NCI-H524 treated with DMSO at 0.1 percent for 48 hours (cell line): ENCODE measurements around the gene NPAS2.

Experiments used
- DNase-seq: peaks from one replicate; lab custom pipeline; 2025; lab: John Stamatoyannopoulos, UW

Gene NPAS2

DNA sequence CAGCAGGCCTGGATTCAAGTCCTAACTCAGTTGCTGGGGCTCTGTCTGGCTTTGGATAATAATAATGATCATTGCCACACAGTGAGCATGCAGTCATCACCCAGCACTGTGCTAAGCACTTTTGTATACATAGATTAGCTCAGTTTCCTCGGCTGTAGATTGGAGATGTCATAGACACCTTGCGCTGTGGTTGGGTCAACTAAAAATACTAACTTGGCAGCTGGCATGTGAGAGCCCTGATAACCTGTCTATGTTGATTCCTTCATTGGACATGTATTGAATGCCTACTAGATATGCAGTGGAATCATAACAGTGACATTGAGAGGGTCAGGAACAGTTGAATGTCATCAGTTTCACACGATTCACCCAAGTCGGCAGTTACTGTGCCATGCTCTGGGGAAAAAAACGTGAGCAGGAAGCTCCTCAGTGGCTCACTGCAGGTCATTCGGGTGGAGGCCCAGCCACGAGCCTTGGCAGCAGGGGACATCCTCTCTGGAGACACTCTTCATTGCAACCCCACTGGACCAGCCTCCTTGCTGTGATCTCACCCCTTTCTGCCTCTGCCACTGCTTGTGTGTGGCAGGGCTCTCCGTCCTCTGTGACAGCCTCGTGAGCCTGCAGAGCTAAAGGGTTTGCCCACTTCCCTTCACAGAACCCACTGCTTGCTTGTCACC is 85.3 kb downstream of the NPAS2 start:
- no peak for DNase-seq

GRCh38 chr2:100906131-100906530 is 86.2 kb downstream of the NPAS2 start:
- no peak for DNase-seq

DNA sequence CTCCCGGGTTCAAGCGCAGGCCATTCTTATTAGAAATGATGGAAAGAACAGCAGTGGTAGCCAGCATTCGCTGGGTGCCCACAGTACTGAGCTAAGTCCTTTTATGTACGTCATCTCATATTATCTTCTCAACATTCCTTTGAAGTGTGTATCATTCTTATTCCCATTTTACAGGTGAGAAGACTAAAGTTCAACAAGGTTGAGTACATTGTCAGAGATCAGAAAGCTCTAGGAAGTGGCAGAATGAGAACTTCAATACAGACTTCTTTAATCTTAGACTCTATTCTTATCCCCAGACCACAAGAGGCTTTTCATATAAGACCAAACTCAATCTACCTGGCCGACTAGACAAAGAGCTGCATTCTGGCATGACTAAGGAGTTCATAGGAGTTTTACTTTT is 86.7 kb downstream of the NPAS2 start:
- DNase-seq: no peak

DNA sequence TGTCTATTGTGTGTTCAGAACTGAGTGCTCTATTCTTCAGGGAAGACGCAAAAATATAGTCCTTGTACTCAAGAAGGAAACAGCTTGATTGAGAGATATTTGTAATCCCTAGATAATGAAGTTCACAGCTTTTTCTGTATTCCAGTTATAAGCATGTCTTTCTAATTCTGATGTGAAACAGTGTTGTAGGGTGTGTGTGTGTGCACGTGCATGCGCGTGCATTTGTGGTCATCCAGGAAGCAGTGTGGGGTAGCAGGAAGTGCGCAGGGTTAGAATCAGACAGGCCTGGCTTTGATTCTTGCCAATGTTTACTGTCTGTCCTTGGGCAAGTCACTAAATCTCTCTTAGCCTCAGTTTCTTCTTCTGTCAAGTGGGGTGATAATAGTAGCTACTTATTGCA is 87.9 kb downstream of the NPAS2 start:
- no peak for DNase-seq

DNA sequence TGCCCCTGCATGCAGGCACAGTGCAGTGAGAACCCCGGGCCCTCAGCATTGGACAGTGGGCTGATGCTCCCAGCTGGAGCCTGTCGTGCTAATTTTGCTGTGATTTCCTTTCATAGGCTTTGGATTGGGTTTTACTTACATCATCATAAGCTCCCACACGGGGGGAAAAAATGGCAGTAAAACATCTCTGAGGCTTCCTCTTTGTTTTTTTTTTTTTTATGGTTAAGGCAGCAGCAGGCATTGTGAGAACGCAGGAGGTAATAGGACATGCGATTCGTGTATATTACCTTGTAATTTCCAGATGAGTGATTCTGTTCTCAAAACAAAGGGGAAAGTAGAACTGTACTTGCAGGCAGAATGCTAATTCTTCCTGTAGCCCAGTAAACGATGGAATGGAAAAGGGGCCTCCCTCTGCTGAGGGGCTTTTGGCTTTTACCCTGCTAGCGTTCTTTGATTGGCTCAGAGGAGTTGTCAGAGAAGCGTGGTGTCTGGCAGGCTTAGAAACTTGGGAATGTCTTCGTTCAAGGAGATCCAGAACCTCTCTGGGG is 89.7 kb downstream of the NPAS2 start:
- no peak for DNase-seq

- no peak for DNase-seq
Measured at GRCh38 chr2:100910111-100910510, 90.2 kb downstream of the NPAS2 start.

DNA sequence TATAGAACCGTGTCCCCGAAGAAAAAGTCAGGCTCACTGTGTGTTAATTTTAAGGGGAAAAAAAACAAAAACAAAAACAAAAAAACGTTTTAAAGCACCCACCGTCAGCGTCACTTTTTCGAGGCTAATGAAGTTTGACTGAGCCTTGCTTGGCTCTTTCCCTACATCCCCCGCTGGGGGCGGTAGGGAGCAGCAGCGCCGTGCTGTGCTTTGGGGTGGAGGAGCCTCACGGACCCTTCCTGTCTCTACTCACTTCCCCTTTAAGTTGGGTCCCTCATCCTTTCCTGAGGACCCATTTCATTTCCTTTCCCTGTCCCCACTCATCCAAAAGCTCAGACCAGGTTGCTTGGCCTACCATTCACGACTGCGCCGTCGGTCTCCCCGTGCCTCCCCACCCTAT is 99.4 kb downstream of the NPAS2 start:
- no peak for DNase-seq

GRCh38 chr2:100921685-100922161 is 101.8 kb downstream of the NPAS2 start:
- DNase-seq: no peak

DNA sequence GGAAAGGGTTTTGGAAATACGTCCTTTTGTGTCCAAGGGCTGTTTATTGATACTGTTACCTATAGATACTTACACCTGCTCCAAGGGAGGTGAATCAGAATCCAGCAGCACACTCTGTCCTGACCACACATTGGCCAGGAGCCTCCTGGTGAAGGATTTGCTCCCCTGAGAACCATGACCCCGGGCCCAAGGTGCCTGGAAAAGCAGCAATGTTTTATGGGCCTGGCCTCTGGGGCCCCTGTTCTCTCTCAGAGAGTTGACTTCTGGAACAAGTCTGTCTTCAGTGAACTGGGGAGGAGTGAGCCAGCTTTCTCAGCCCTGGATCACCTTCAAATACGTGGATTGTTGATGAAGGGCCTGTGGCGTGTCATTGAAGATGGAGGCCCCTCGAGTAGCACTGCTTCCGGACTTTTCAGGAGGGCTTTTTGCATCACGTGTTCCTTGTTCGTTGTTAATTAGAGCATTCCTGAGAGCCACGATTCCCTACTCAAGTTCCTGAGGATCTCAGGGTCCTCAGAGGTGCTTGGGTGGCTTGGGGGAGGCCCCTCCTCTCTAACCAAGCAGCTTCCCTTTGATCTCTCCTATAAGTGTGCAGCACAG is 103.6 kb downstream of the NPAS2 start:
- DNase-seq: no peak

GRCh38 chr2:100924122-100924519 is 104.2 kb downstream of the NPAS2 start:
- no peak for DNase-seq

- no peak for DNase-seq
Measured at GRCh38 chr2:100924520-100925451, 104.8 kb downstream of the NPAS2 start.

- DNase-seq: no peak
Measured at GRCh38 chr2:100928235-100928634, 108.3 kb downstream of the NPAS2 start.

- DNase-seq: no peak
Measured at GRCh38 chr2:100929147-100929546, 109.2 kb downstream of the NPAS2 start.

DNA sequence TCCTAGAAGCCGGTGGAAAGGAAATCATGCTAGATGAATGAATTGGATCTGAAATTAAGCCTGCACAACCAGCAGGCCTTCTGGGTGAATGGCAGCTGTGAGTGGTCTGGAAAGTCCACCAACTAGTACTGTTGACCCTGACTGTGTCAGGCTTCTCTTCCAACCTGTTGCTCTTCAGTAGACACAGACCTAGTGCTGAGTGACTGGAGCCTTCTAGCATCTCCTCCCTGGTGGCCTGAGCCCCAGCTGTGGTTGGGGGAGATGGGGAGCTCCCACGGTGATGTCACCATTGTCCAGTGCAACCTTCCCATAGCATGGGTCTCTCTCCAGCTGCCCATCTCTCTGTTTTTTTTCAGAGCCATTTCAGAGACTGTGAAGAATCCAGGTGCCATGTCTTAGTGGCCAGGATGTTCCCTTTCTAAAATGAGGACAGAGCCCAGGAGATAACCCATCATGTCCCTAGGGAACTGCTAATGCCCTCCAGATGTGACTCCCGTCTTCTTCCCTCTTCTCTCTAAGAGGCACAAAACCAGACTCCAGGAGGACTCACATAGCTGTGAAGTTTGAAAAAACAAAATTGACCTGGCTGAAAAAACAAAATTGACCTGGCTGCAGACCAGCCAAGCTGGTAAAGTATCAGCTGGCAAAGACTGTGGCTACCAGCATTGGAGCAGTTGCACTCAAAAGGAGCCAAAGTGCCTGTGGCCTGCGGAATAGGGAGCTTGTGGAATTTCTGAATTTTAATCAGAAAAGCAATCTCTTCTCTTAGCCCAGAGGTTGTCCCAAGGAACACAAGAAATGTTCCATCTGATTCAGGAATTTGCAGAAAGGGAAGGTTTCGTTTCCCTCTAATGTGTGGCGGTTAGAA is 114.8 kb downstream of the NPAS2 start:
- no peak for DNase-seq

- no peak for DNase-seq
Measured at GRCh38 chr2:100935372-100935752, 115.4 kb downstream of the NPAS2 start.

GRCh38 chr2:100936070-100936741 is 116.3 kb downstream of the NPAS2 start:
- no peak for DNase-seq

DNA sequence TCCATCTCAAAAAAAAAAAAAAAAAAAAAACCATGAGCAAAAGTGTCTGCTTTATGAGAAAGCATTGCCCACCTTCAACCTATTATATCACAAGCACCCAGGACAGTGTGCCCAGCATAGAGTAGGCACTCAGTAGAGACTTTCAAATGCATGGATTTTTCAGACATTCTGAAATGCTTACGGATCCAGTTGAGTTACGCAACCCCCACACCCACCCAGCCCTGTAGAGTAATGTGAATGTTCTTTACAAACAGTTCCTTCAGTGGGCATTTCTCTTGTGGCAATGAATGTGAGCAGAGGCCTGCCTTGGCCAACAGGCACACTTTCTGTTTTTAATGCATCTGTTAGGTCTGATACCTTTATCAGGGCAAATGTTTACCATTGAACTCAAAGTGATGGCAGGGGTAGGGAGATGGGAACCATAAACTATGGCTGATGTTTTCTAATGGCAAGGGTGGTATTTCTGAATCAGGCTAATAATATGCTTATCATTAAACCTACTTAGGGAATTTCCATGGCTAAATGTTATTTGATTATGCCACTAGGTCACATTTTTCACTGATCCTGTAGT is 117.1 kb downstream of the NPAS2 start:
- DNase-seq: no peak

DNA sequence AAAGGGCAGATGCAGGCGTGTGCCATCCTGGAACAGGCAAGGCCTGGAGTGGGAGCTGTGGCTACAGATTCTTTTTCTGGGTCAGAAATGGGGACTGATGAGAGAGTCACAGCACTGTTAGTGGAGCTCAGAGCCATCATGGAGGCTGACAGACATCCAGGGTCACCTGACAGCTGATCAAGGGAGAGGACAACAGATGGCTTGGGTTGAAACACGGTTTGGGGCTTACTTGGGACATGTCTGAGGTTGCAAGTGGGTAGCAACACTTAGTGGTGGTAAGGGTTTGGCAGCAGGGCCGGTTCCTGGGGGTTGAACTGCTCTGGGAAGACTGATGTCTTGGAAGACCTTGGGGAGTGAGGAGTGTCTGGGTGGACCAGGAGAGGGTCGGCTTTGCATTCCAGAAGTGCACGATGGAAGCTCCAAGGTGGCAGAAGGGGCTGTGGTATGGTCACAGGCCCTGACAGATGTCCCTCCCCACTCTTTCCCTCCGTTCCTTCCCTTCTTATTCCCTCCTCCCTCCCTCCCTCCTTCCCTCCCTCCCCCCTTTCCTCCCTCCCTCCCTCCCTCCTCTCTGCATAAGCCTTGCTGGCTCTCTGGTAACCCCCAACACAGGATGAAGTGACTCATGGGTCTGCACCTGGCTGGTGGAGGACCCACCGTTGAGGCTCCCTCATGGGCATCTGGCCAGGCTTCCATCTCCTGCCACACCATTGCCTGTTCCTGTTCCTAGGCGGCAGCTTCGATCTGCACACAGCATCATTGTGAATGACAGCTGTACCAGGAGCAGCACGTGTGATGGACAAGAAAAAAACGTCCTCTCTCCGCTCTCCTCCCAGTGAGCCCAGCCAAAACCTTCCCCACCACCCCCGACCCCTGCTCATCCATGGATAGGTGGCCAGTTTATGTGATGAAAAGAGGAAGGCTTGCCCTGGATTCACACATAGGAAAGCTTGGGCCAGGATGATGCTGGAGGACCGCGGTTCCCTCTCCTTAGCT is 118.4 kb downstream of the NPAS2 start:
- DNase-seq: no peak

DNA sequence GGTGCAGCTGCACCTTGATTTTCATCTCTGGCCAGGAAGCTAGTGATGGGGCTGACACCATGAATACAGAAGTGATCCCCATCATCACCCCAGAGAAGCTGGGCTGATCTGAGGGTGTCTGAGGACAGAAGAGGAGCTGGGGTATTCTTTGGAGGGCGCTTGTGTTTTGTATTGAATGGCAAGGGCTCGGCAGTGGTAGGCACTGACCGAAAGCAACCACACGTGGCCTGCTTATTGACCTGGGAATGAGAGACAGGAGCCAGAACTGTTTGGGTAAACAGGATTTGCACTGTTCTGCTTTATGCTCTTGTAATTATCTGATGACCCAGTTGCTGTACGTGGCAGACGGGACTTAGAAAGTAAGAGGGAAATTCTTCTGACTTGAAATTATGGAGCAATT is 119.5 kb downstream of the NPAS2 start:
- DNase-seq: no peak
